GM12872 (cell line): ENCODE results near the gene PRELID3B.
A peak's percentile ranks its signal among the peaks of the same experiment; 100 is the strongest.

Experiments used
- TF ChIP-seq, protein P1 (sequence below): IDR thresholded peaks from 3 replicates; pipeline ENCODE4 v1.5.1; 2011; ENCODE audit warnings: low read depth, mild to moderate bottlenecking, low read length, moderate library complexity; ENCODE audit not compliant: insufficient read depth

The PRELID3B gene

DNA sequence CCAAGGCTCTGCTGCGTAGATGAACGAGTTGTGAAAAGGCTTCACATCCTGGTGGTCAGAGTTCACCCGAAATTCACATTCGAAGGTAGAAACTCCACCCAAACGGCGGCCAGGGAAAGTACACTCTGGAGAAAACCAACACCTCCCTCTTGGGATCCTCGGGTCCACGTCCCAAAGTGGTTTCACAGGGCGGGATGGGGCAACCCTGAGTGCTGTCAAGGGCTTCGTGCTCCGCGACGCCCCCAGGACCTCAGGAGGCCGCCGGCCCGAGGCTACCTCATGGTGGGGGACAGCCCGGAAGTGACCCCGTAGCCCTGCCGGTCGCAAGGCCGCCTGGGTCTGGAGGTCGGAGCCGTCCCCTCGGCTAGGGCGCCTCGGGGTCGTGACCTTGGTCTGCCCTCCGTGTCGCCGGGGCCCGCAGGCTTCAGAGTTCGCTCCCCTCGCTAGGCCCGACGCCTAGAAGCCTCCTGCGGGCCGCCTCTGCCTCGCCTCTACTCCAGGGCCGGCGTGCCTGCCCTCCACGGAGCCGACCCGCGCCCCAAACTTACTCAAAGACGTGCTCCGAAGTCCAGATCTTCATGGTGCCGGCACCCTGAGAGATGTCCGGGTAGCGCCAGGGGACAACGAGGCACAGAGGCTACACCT, at the start of gene PRELID3B:
PRELID3B (minus strand) TSS at position 636 of the 645 bp plus-strand sequence; CDS start at position 580, 56 bp downstream.
- TF ChIP-seq, protein P1, sequence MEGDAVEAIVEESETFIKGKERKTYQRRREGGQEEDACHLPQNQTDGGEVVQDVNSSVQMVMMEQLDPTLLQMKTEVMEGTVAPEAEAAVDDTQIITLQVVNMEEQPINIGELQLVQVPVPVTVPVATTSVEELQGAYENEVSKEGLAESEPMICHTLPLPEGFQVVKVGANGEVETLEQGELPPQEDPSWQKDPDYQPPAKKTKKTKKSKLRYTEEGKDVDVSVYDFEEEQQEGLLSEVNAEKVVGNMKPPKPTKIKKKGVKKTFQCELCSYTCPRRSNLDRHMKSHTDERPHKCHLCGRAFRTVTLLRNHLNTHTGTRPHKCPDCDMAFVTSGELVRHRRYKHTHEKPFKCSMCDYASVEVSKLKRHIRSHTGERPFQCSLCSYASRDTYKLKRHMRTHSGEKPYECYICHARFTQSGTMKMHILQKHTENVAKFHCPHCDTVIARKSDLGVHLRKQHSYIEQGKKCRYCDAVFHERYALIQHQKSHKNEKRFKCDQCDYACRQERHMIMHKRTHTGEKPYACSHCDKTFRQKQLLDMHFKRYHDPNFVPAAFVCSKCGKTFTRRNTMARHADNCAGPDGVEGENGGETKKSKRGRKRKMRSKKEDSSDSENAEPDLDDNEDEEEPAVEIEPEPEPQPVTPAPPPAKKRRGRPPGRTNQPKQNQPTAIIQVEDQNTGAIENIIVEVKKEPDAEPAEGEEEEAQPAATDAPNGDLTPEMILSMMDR = no peak

DNA sequence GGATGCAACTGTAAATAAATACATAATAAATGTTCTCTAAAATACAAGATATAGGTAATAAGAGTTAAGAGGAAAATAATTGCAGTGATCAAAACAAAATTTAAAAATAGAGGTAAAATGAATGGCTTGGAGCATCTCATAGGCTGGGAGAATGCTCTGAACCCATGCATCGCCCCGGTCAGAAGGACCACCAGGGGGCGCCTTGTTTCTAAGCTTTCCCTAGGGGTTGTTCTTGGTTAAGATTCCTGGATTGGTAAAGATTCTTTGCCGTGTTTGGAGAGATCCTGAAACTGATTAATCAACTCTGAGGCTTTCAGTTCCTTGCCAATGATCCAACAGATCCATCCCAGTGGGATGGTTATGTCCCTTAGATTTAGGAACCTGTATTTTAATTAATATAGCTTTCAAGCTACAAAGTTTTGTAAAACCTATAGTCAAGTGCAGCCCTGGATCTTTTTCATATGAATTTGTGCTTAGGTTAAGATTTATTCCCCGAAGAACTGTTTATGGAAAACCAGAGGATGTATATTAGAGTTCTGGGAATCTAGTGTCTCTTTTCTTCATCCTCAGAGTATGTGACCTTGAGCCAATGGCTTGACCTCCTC, 45.3 kb upstream of the PRELID3B start:
- TF ChIP-seq, protein P1 = peak; percentile 87

DNA sequence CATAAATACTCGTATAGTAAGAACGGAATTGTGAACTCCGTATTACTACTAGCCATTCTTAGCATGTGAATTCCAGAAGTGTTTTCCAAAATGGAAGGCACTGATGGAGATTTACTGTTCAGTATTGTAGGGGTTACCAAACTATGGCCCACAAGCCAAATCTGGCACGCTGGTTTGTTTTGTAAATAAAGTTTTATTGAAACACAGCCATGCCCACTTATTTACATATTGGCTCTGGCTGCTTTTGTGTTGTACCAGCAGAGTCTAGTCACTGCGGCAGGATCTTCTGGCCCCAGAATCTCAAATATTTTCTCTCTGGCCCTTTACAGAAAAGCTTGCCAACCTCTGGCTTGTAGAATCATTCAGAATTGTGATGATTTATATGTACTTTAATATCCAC, 44.3 kb upstream of the PRELID3B start:
- TF ChIP-seq, protein P1 = no peak

DNA sequence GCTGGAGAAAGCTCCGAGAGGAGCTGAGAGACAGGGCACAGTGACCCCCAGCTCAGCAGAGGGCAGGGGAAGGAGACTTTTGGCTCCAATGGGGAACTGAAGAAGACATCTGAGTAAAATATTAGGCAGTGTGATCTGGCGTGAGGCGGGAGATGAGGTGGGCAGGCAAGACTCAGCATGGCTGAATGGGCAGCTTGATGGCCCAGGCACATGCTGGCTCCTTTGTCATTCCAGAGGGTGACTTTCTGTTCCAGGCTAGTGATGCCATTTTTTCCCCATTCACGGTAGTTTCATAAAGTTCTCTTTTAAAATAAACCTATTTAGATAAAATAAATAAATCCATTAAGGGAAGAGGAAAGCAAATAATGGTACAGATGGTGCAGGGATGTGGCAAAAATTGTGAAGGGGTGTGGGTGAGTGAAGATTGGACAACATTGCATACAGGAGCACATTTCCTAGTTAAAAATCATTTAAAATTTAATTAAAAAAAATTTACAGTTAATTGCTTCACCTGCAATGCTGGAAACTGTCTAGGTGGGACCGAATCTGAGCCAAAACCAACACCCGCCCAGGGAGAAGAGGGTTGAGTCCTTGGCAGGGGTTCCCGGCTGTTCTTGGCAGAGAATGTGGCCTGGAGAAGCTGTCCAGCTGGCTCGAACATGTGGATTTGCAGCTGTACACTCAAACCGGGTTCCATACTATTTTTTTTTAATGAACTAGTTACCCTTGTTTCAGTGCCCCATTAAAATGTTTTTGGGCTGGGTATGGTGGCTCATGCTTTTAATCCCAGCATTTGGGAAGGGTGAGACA, 41.7 kb upstream of the PRELID3B start:
- TF ChIP-seq, protein P1 = no peak

DNA sequence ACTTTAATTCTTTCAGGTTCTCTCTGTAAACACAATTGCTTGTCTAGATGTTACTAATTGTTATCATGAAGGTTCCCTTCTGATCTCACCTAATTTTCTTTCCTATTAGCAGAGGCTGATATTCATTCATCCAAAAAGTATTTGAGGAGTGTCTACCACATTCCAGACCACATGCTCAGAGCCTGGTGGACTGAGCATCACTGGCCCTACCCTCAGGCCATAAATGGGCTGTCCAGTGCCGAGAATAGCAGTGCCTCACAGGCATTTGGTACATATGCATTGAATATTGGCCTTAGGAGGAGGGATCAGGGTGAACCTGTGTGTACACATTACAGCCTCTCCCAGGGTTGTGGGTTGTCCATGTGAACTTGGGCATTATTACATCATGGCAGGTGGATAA, 40.4 kb upstream of the PRELID3B start:
- TF ChIP-seq, protein P1 = no peak

DNA sequence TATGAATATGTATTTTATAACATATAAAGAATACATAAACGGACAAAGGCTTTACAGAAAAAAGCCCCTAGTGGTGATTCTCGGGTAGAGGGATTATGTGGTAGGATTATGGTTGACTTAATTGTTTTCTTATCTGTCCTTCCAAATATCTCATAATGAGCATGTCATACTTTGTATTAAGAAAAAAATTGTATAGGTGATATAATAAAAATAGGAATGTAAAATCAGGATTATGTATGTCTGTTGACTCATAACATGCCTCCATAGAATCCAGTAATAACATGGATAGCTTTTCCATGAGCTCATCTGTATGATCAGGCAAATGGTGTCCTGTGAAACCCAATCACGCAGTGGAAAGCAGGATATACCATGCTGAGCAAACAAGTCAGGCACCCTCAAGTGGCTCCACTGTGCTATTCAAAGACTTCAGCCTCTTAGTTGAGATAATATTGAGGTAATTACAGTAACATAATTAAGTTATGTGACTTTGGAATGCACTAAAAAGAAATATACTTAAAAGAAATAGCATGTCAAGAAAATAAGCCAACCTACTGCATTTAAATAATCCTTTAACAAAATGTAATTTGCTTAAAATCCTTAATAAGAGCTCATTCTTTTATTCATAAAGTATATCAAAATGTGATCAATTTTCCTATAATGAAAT, 39.6 kb upstream of the PRELID3B start:
- TF ChIP-seq, protein P1 = peak; percentile 26; the same call in 1 of the 3 replicates

DNA sequence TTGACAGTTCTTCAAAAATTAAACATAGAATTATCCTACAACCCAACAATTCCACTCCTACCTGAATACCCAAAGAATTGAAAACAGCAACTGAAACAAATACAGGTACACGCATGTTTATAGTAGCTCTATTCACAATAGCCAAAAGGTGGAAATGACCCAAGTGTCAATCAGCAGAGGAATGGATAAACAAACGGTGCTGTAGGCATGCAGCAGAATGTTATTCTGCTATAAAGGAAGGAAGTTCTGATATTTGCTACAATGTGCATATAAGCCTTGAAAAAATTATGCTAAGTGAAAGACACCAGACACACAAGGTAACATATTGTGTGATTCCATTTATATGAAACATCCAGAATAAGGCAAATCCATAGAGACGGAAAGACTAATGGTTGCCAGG, 38.5 kb upstream of the PRELID3B start:
- TF ChIP-seq, protein P1 = no peak
